GM23248 (cell line): Measurements from ENCODE around the gene STRIT1.

Experiments
- EZH2 ChIP-seq: fragments of 200-600 bp; sonication (generic); IDR thresholded peaks from 2 replicates; pipeline ENCODE4 v1.6.1; 2018; ENCODE audit warnings: antibody characterized with exemption, mild to moderate bottlenecking; ENCODE audit not compliant: insufficient read depth, poor library complexity, severe bottlenecking
- EZH2phosphoT487 ChIP-seq: fragments of 200-600 bp; sonication (generic); IDR thresholded peaks from 2 replicates; pipeline ENCODE4 v1.6.1; 2018; ENCODE audit warnings: antibody characterized with exemption, moderate library complexity, mild to moderate bottlenecking, low read depth; ENCODE audit not compliant: insufficient read depth

GRCh38 chr3:155334215-155334913, 40.9 kb upstream of the STRIT1 start:
- TF ChIP-seq EZH2phosphoT487 (no peak), EZH2 (no peak)
